NCI-H1436 treated with DMSO at 0.1 percent for 48 hours (cell line): ENCODE results near the gene ANKAR.
"Not testable (repeated sequence)": the region's sequence is repeated elsewhere in the genome, so short reads cannot be mapped to it uniquely, and the experiment has no call there.

Experiments used
- DNase-seq: peaks from one replicate; lab custom pipeline; 2025; lab: John Stamatoyannopoulos, UW

ANKAR gene

DNA sequence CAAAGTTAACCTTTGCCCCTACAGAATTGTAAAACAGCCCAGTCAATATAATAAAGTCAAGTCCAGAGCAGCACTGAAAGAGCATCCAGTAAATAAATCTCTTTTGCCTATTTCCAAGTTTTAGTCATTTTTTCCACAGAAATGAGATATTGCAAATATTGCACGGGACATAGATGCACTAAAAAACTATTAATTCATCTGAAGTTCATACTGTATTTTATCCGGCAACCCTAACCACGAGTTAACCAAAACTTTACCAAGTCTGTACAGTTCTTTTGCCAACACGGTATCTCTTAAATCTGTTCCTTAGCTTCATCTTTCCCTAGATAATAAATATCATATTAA is 13.7 kb upstream of the ANKAR start:
- no peak for DNase-seq

DNA sequence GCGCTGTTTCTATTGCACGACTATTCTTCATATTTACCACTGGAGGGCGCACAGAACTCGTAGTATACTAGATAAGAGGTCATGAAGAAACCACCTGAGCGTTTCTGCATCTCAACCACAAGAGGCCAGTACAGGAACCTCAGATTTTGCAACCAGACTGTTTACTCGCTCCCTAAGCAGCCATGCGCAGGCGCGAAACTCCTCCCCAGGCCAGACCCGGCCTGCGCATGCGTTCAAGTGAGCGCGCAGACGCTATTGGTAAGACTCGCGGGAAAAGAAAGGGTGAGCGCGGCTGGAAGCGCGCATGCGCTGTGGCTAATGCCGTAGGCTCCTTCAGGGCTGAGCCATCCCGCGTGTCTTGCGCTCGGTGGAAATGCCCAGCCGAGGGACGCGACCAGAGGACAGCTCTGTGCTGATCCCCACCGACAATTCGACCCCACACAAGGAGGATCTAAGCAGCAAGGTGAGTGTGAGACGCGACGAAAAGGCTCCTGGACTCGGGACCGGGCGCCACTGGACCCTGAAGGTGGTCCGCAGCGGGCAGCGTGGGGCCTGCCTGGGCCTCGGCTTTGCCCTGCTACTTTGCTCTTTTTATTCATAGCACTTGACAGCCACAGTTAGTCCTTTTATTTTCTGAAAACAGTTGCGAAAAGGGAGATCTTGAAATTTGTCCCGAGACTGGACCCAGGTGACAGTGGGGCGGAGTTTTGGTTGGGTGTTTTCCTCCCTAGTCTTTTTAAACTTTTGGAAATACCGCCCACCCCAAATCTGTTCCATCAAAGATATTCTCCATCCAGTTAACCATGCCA is 13.1 kb upstream of the ANKAR start, which contains the start of gene ASNSD1:
TSS of gene ASNSD1 (plus strand) at position 312 of the 809 bp plus-strand sequence. CDS start 4,674 bp downstream, outside the sequence.
- DNase-seq: peak; percentile 99

DNA sequence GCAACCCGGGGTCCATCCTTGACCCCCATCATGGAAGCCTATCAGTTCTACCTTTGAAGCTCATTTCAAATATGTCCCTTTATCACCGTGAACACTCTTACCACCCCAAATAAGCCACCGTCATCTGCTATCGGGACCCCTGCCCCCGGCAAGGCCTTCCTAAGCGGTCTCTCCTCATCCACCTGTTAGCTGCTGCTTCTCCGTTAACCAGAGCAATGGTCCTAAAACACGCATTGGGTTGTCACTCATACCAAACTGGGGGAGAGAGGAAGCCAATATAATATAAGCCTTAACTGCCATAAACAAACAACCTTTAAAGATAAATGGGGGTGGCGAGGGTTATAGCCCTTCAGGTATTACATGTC is 12.5 kb upstream of the ANKAR start:
- no peak for DNase-seq

DNA sequence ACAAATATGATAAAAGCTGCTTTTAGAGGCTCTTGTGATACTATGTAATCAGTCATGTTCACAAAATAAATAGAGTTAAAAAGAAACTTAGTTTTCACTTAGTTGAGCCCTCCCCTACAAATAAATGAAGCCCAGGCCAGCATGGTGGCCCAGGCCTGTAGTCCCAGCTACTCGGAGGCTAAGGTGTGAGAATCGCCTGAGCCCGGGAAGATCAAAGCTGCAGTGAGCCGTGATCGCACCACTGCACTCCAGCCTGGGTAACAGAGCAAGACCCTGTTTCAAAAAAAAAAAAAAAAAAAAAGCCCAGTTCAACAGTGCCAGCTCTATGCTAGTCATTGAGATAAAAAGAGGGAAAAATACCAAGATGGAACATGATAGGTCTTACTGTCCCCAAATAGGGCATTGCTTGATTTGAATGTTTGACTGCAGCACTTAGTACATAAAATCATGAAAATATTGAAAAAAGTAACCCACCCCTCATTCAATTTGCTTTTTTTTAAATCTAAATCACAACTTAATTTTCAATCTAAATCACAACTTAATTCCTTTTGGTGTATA is 11.7 kb upstream of the ANKAR start:
- DNase-seq: no peak

DNA sequence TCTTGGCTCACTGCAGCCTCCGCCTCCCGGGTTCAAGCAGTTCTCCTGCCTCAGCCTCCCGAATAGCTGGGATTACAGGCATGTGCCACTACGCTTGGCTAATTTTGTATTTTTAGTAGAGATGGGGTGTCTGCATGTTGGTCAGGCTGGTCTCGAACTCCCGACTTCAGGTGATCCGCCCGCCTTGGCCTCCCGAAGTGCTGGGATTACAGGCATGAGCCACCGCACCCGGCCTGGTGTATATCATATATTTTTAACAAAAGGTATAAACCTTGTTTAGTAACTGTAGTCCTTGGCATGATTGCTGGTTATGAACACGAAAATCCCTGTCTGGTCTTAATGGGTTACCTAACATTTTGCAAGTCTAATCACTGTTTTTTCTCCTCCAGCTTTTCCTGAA is 11.2 kb upstream of the ANKAR start:
- DNase-seq: not testable (repeated sequence)

DNA sequence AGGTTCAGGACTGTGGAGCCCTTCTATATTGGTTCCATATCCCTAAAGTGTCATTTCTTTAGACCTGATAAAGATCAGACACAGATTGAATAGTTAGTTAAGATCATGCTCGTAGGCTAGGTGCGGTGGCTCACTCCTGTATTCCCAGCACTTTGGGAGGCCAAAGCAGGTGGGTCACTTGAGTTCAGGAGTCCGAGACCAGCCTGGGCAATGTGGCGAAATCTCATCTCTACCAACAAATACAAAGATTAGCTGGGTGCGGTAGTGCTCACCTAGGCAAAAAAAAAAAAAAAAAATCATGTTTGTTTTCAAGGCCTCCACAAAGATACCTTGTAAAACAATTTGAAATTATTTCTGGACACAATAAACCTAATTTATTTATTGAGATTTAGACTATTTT is 4.6 kb upstream of the ANKAR start:
- no peak for DNase-seq

DNA sequence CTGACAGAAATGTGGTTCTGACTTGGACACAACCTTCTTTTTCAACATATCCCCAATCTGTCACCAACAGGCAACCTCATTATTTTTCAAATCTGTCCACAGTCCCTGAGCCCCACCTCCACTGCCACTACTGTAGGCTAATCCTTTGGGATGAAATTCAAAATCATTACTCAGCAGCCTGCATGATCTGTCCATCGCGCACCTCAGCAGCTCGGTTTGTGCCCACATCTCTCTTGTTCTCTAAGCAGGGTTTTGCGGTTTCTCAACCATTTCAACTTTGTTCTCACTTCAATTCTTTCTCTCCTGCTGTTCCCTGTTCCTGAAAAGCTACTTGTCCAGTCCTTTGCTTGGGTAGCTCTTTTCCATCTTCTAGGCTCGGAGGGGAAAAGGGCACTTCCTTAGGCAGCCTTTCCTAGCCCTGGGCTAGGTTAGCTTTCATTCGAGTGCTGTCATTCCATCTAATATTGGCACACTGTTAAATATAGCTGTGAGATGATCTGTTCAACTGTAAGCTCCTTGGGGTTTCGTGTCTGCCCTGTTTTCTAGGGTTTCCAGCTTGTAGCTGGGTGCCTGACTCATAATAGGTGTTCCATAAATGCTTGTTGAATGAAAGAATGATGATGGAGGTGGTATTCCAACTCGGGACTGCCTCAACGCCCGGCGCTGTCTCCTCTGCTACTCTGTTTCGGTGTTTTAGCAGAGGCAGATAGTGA is 653 bp upstream of the ANKAR start:
- no peak for DNase-seq

DNA sequence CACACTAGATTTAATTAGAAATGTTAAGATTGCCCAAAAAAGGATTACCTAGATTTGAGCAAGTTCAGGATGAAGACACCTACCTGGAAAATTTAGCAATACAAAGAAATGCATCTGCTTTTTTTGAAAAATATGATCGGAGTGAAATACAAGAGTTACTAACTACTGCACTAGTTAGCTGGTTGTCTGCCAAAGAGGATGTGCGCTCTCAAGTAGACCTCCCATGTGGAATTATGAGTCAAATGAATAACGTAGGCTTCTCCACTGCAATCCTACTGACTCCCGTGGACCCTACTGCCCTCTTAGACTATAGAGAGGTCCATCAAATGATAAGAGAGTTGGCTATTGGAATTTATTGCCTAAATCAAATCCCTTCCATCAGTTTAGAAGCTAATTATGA is 2.0 kb downstream of the ANKAR start:
- DNase-seq: no peak

DNA sequence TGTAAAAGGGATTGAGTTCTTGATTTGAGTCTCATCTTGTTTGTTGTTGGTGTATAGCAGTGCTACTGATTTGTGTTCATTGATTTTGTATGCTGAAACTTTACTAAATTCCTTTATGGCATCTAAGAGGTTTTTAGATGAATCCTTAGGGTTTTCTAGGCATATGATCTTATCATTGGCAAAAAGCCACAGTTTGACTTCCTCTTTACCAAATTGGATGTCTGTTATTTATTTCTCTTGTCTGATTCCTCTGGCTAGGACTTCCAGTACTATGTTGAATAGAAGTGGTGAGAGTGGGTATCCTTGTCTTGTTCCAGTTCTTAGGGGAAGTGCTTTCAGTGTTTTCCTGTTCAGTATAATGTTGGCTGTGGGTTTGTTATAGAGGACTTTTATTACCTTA is 4.8 kb downstream of the ANKAR start:
- no peak for DNase-seq

DNA sequence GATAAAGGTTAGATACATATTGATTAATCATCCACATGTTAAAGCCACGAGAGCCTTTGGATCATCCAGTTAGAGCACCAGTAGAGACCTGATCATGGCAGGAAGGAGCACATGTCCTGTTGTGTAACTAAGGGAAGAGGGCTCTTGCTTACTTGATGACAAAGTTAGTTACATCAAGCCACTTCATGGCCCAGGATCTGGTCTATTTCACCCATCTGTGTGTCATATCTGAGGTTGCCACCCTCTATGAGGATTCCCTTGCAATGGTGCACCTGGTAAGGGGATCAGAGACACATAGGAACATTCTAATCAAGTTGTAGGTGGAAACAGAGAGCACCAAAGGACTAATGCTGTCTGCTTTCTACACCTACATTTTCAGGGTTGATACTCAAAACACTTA is 6.7 kb downstream of the ANKAR start:
- no peak for DNase-seq

DNA sequence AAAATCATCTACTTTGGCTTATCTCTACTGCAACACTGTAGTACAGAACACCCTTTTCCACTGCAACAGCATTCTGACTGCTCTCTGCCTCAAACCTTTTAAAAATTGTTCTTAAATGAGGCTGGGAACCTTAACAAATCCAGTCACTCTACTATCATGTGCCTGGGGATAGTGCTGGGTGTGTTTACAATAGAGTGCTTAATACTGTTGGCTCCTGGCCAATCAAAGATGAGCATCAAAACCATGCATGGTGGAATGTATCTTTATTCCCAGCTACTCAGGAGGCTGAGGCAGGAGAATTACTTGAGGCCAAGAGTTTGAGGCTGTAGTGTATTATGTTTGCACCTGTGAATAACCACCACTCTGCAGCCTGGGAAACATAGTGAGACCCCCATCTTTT is 7.4 kb downstream of the ANKAR start:
- no peak for DNase-seq

DNA sequence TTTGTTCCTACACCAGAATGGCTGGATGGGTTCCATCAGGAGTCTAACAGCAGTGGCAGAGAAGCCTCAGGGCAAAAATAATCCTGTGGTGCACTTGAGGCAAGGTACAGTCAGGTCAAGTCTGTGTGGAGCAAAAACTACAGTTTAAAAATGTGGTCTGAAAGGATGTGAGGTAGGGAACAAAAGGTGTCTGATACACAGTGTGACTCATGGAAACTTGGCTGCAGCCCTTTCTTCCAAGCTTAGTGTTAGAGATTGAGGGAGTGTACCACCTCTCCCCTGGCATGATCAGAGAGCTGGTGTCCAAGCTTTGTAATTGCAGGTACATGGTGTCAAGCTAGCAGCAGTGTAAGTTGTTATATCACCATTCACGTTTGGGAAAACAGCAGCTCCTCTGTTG is 8.9 kb downstream of the ANKAR start:
- no peak for DNase-seq

DNA sequence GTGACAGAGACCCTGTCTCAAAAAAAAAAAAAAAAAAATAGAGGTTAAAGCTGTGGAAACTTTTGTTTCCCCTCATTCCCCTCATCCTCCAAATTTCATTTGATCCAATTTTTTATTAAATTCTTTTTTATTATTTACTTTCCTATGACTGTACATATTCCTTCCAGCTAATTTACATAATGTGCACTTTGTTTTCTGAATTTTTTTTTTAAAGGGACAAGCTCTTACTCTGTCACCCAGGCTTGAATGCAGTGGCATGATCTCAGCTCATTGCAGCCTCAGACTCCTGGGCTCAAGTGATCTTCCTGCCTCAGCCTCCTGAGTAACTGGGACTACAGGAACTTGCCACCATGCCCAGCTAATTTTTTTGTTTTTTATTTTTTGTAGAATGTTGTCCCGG is 10.3 kb downstream of the ANKAR start:
- no peak for DNase-seq

DNA sequence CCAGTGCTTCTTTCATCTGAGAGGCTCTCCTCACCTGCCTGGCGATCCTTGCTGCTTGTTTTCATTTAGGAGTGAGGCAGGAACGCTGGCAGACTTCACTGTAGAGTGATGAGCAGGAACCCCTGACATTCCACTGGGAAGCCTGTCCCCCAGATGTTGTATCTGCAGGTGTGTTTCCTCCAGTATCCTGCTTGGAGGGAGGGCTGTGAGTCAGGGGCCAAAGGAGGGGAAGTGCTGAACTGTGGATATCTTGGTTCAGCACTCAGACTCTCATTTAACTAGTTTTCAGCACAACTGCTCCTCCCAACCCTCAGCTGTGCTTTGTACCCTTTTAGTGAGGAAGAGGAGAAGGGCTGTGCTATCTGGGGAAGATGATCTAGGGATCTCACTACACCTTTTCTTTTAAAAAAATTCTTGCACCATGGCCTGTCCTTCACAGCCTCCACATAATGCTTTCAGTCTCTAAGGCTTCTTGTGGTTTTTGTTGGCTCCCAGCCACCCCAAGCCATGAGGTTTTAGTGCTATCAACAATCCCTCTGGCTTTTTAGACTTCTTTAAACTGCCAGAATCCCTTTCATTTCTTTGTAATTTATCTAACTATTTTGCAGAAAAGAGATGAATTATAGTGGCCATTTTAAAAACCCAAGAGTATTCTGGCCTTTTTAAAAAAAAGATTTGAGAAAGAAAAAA is 11.2 kb downstream of the ANKAR start:
- DNase-seq: no peak

DNA sequence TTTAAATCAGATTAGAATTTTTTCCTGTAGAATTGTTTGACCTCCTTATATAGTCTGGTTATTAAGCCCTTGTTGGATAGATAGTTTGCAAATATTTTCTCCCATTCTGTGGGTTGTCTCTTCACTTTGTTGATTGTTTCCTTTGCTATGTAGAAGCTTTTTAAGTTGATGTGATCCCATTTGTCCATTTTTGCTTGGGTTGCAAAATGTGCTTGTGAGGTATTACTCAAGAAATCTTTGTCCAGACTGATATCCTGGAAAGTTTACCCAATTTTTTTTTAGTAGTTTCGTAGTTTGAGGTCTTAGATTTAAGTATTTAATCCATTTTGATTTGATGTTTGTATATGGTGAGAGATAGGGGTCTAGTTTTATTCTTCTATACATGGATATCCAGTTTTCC is 13.3 kb downstream of the ANKAR start:
- DNase-seq: not testable (repeated sequence)

DNA sequence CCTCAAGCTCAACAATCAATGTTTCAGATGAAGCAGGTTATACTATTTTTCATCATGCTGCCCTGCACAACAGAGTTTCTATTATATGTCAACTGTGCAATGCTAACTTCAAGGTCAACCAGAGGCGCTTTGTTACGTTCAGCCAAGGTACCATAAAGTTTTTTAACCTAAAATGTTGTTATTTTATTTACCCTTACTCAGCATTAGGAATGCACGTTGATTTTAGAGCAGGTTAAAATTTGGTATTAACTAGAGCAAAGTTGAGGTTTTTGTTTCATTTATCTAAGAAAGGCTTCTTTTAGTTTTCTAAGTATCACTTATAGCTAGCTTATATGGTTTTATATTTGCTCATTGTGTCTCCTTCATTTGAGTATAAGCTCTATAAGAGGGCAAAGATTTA is 21.8 kb downstream of the ANKAR start:
- no peak for DNase-seq

DNA sequence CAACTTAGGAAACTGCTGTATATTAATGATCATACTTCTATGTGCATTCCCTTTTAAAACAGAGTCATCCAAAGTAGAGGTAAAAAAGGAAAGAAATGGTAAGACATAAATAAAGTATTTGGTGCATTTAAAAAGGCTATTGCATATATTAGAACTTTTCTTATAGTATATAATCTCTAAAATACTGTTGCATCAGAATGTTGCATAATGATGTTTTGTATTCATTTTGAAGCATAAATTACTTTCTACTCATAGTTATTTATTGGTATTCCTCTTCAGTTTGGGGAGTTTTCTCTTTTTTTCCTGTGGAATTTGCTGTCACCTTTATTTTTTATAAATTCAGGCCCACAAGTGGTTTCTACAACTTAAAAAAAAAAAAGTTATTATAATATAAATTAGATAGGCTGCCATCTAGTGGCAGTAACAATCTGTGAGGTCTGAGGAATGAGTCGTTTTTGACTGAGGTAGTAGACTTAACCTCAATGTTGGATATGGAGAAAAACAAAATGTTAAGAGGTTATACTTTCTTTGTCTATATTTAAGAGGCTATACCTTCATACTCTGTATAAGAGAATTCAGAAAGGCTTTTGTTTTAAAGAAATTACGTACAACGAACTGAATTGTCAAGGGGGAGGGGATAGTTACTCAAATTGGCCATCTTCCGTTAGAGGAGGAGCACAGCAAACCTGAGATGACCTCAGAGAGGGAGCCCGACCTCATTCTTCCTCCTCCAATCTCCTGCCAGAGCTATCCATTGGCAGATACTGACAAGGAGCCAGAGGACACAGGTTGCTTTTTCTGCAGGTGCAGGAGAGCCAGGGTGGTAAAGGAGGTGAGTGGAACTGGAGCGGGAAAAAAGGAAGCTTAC is 23.8 kb downstream of the ANKAR start:
- no peak for DNase-seq

DNA sequence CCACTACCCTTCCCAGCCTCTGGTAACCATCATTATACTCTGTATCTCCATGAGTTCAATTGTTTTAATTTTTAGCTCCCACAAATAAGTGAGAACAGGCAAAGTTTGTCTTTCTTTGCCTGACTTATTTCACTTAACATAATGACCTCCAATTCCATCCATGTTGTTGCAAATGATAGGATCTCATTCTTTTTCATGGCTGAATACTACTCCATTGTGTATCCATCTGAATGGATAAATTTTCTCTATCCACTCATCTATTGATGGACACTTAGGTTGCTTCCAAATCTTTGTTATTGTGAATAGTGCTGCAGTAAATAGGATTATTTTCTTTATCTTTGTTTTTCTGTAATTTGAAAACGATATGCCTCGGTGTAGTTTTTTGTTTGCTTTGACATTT is 26.2 kb downstream of the ANKAR start:
- no peak for DNase-seq

DNA sequence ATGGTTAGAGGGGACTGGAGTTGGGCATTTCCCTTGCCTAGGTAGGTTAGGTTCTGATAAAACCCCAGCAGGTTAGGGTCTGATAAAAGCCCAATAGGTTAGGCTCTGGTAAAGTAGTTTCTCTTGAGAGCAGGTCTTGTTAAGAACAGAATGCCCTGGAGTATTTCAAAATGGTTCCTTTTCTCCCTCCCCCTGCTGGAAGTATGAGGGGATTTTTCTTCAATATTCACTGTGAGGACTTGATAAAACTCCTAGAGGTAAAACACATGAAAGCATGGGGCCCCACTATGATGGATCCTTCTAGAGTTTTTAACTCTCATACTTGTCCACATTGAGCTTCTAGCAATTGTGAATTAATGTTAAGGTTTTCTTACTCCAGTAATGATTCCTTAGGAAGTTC is 27.6 kb downstream of the ANKAR start:
- DNase-seq: no peak

DNA sequence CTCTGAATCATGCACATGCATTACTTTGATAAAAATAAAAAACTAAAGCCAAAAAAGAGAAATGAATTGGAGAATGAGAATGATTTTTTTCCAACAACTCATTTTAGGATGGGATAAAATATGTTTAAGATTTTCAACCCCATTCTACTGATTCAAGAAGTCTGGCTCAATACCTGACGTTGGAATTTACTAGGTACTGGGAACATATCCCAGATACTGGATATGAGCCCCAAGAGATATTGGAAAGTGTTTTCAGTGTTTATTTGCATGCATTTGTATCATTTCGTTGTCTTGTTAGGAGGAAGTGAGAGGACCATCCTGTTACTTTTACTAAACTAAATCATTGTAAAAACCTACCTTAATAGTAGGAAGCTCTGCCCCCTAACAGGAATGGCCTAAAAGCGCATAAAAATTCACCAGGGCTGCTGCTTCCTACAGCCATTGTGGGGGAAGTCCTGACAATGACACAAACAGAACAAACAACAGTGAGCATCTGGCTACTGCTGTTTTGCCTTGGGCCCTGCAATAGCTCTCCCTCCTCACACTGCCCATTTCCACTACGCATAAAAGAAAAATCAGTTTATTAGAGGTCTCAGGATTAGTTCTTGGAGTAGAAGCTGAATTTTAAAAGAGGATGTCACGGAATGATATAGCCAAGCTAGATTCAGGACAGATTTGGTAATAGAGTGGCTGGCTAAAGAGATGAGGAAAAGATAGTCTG is 35.2 kb downstream of the ANKAR start:
- no peak for DNase-seq

DNA sequence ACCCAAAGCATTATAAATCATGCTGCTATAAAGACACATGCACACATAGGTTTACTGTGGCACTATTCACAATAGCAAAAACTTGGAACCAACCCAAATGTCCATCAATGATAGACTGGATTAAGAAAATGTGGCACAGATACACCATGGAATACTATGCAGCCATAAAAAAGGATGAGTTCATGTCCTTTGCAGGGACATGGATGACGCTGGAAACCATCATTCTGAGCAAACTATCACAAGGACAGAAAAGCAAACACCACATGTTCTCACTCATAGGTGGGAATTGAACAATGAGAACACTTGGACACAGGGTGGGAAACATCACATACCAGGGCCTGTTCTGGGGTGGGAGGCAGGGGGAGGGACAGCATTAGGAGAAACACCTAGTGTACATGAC is 43.1 kb downstream of the ANKAR start:
- DNase-seq: not testable (repeated sequence)
